T-helper 2 cell treated with Interferon-gamma antibody and Interleukin-4, amounts not matched to agents 5 μg/mL and 100 μg/mL, for 36 hours (primary cell): ENCODE results near the gene TEAD3.

Source experiments
- DNase-seq: peaks from one replicate; pipeline ENCODE4 v3.0.0; 2021; ENCODE audit warnings: low spot score
- H3K27ac Mint-ChIP-seq: one replicate; pipeline ENCODE4 v1.8.0; 2021; ENCODE audit warnings: mild to moderate bottlenecking, mixed read lengths
- H3K27me3 Mint-ChIP-seq: one replicate; pipeline ENCODE4 v1.8.0; 2021; ENCODE audit warnings: low read depth, mixed read lengths
- H3K36me3 Mint-ChIP-seq: one replicate; pipeline ENCODE4 v1.8.0; 2021; ENCODE audit warnings: low read depth, mixed read lengths
- H3K4me1 Mint-ChIP-seq: one replicate; pipeline ENCODE4 v1.8.0; 2021; ENCODE audit warnings: low read depth, mixed read lengths
- H3K4me3 Mint-ChIP-seq: one replicate; pipeline ENCODE4 v1.8.0; 2022; ENCODE audit warnings: mild to moderate bottlenecking, moderate library complexity, mixed read lengths
- H3K9me3 Mint-ChIP-seq: one replicate; pipeline ENCODE4 v1.8.0; 2021; ENCODE audit warnings: mixed read lengths

The TEAD3 gene

DNA sequence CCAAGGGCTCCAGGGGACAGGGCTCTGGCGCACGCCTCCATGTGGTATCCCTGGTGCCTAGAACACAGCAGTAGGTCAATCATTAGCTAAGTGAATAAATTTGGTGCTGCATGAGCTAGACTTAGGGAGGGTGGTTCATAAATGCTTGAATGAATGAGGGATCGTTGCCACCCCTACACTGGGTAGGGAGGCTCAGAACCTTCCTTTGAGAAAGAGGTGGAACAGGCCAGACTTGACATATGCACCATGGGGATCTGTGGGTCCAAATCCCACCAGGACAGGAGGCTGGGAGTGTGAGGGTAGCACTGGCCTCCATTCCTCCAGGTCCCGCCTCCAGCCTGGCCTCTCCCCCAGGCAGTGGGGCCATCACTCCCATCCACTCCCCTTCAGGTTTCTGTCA is 13.8 kb downstream of the TEAD3 start:
- Mint-ChIP-seq H3K4me3 (no peak overlapping the region), H3K4me1 (peaks cover 4% of the 10 kb centered on the region), H3K36me3 (no peaks in the 10 kb centered on the region), H3K27me3 (no peaks in the 10 kb centered on the region), H3K27ac (no peak overlapping the region), H3K9me3 (no peaks in the 10 kb centered on the region)
- DNase-seq, result no peak

DNA sequence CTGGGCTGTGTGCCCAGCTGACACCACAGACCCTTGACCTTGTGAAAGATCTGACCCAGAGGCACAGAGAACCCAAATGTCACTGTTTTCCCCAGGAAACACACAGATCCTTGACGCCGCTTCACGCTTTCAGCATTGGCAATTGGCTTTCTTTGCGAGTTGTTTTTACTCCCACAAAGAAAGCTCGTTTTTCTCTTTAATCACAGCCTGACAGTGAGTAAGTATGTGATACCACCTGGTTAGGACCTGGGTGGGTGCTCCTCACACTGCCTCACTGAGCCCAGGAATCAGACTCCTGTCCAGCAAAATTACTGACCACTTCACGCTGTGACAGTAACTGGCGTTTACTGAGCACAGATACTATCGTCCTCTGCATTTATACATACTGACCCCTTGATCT is 15.7 kb downstream of the TEAD3 start:
- Mint-ChIP-seq H3K4me1 (no peaks in the 10 kb centered on the region), H3K9me3 (no peaks in the 10 kb centered on the region), H3K27ac (no peak overlapping the region), H3K4me3 (no peak overlapping the region), H3K36me3 (no peaks in the 10 kb centered on the region), H3K27me3 (no peaks in the 10 kb centered on the region)
- no peak for DNase-seq

DNA sequence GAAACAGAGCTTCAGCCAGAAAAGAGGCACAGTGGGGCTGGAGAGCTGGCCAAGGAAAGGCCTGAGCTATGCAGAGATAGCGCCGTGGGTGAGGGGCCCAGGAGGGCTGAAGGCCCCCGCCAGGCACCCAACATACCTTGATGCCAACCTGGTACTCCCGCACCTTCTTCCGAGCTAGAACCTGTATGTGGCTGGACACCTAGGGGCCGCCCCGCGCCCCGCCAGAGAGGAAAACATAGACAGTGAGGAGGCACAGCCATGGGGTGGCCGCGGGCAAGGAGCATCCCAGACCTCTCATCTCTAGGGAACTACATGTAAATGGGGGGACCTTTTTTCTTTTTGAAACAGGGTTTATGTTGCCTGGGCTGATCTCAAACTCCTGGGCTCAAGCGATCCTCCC is 16.7 kb downstream of the TEAD3 start:
- Mint-ChIP-seq H3K4me1 (no peaks in the 10 kb centered on the region), H3K27me3 (no peaks in the 10 kb centered on the region), H3K27ac (no peak overlapping the region), H3K9me3 (no peaks in the 10 kb centered on the region), H3K36me3 (no peaks in the 10 kb centered on the region), H3K4me3 (no peak overlapping the region)
- no peak for DNase-seq

DNA sequence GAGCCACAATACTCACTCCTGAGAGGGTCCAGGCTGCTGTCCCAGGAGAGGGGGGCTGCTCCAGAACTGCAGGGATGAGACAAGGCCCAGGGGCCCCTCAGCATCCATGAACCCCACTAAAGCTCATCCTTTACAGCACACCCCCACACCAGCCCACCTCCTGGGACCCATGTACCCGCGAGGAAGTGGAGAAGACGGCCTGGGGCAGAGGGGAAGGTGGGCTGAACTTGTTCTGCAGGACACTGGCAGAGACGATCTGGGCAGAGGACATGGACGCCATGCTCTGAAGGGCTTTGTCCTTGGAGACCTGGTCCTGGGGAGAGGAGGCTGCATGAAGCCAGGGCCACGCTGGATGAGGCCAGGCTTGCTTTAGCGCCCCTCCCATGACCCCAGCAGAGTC is 18.6 kb downstream of the TEAD3 start:
- H3K27ac Mint-ChIP-seq, result no peak overlapping the region
- H3K4me1 Mint-ChIP-seq, result no peaks in the 10 kb centered on the region
- DNase-seq, result no peak
- H3K27me3 Mint-ChIP-seq, result no peaks in the 10 kb centered on the region
- H3K9me3 Mint-ChIP-seq, result no peaks in the 10 kb centered on the region
- H3K4me3 Mint-ChIP-seq, result no peak overlapping the region
- H3K36me3 Mint-ChIP-seq, result peaks cover under 1% of the 10 kb centered on the region

DNA sequence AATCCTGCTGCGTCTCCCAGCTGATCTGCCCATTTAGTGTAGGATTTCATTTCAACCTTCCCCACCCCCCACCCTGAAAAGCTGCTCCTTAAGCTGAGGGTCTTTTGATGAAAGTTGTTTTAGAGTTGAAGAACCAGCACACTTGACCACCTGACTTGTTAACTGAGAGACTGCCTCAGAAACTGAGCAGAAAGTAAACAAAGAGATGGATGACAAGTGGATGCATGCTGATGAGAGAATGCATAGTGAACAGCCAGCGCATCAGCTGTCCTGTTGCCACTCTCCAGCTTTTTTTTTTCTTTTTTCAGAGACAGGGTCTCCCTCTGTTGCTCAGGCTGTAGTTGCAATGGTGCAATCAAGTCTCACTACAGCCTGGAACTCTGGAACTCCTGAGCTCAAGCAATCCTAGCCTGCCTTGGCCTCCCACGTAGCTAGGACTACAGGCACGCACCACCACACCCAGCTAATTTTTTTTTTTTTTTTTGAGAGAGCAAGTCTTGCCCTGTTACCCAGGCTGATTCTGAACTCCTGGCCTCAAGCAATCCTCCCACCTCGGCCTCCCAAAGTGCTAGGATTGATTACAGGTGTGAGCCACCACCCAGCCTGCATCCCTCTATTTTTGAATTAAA is 19.2 kb downstream of the TEAD3 start:
- H3K27ac Mint-ChIP-seq, result no peak overlapping the region
- no peaks in the 10 kb centered on the region for H3K27me3 Mint-ChIP-seq
- H3K36me3 Mint-ChIP-seq, result peaks cover 6% of the 10 kb centered on the region
- H3K4me3 Mint-ChIP-seq, result no peak overlapping the region
- no peaks in the 10 kb centered on the region for H3K4me1 Mint-ChIP-seq
- H3K9me3 Mint-ChIP-seq, result no peaks in the 10 kb centered on the region
- no peak for DNase-seq

DNA sequence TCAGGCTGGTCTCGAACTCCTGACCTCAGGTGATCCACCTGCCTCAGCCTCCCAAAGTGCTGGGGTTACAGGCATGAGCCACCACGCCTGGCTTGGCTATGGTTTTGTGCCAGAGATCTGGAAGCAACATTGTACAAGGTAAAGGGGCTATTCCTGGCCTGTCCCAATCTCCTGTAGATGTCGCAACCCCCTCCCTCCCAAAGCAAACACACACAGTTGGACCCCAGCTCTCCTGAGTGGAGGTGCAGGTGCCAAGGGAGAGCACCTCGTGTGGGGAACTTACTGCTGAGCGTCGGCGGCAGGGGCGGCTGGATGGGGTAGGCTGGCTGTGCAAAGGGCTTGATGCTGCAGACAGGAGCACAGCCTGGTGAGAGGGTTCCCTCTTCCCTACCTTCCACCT is 19.9 kb downstream of the TEAD3 start:
- H3K27ac Mint-ChIP-seq, result no peak overlapping the region
- H3K36me3 Mint-ChIP-seq, result peaks cover 11% of the 10 kb centered on the region
- no peak for DNase-seq
- no peaks in the 10 kb centered on the region for H3K9me3 Mint-ChIP-seq
- peaks cover 4% of the 10 kb centered on the region for H3K4me1 Mint-ChIP-seq
- H3K27me3 Mint-ChIP-seq, result no peaks in the 10 kb centered on the region
- H3K4me3 Mint-ChIP-seq, result no peak overlapping the region

DNA sequence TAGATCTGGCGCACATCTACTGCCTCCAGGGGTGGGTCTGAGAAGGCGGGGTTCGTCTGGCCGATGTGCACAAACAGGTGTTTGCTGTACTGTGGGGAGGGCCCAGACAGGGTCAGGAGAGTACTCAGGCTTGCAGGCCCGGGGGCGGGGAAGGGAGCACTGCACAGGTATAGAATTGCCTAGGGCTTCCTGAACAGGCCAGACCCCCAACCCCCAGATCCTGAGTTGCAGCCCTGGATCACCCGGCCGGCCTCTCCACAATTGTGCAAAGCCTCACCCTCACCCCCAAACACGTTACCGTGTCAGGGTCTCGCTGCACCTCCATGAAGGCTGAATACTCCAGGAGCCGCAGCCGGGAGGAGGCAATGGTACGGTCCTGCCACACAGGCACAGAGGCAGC is 20.9 kb downstream of the TEAD3 start:
- no peak overlapping the region for H3K27ac Mint-ChIP-seq

DNA sequence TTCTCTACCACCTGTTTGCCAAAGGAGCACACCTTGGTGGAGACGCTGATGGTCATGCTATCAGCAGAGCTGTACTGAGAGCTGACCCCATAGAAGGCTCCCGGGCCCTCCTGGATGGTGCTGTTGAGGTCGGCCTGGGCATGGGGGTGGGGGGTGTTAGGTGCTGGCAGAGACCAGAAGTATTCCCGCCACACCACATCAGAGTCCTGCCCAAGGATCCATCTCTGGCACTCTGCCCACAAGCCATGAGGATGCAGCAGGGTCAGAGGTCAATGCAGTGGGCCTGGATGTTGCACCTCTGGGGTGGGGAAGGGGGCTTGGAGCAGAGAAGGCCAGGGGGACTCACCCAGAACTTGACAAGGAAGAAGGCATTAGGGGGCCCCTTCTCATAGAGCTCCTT is 21.3 kb downstream of the TEAD3 start:
- H3K4me1 Mint-ChIP-seq, result peaks cover 8% of the 10 kb centered on the region
- H3K27ac Mint-ChIP-seq, result no peak overlapping the region
- H3K36me3 Mint-ChIP-seq, result peaks cover 25% of the 10 kb centered on the region
- no peaks in the 10 kb centered on the region for H3K27me3 Mint-ChIP-seq
- no peaks in the 10 kb centered on the region for H3K9me3 Mint-ChIP-seq
- no peak for DNase-seq
- no peak overlapping the region for H3K4me3 Mint-ChIP-seq

More for the DNA sequence above, 20.9 kb downstream of the TEAD3 start:
- Mint-ChIP-seq H3K36me3 (peaks cover 21% of the 10 kb centered on the region), H3K27me3 (no peaks in the 10 kb centered on the region), H3K4me3 (no peak overlapping the region), H3K4me1 (peaks cover 5% of the 10 kb centered on the region), H3K9me3 (no peaks in the 10 kb centered on the region)
- no peak for DNase-seq

DNA sequence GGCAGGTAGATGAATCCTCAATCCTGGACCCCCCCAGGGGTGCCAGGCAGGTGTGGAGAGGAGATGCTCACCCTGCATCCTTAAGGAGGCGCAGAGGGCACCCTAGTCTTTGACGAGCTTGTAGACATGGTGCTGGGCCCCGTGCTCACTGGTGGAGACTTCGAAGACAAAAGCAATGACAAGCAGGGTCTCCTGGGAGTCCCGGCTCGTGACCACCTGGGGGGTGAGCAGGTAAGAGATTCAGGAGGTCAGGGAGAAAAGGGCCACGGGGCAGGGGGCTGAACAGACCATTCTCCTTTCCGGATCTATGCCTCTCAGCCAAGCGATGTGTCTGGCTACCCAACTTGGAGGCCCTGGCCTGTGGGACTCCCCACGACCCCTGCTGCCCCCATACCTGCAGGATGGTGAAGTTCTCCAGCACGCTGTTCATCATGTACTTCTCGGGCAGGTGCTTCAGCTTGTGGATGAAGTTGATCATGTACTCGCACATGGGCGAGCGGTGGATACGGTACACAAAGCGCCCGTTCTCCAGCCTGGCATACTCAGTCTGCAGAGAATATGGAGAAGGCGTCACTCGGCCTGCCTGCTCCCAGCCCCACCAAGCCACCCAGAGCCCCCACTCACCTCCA is 21.8 kb downstream of the TEAD3 start:
- Mint-ChIP-seq H3K36me3 (peaks cover 30% of the 10 kb centered on the region), H3K27ac (peak overlapping the region; percentile 27), H3K9me3 (no peaks in the 10 kb centered on the region), H3K27me3 (no peaks in the 10 kb centered on the region), H3K4me1 (peaks cover 14% of the 10 kb centered on the region), H3K4me3 (no peak overlapping the region)
- DNase-seq, result no peak

DNA sequence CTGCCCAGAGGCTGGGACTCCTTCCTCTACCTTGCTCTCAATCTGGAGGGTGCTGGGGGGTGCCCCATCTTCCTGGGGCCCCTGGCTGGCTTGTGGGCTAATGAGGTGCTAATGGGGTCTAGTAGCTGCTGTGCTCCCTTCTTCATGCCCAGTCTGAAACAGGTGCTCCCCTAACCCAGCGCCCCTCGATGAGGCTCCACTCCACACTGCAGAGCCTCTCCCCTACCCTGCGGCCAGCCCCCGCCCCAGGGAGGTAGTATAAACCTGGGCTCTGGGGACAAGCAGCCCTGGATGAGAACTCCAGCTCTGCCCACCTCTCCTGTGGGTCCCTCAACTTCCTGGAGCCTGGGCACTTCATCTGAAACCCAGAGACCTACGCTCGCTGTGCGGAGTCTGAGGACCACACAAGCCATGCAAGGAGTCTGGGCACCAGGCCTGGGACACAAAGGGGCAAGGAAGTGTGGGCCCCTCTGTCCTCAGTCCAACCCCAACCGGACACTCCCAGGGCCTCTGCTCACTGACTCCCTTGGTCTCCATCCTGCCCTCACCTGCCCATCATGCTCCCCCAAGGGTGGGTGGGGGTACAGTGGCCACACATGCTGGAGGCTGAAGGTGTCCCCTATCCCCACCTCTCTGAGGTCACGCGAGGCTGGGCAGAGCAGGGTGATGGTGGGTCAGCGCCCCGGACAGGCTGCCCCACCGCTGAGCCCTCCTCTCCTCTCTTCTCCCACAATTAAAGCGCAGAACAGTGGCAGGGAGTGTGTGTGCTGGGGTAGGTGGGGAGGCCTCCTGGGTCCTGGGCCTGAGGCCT is 22.5 kb downstream of the TEAD3 start:
- H3K9me3 Mint-ChIP-seq, result no peaks in the 10 kb centered on the region
- H3K36me3 Mint-ChIP-seq, result peaks cover 37% of the 10 kb centered on the region
- H3K4me1 Mint-ChIP-seq, result peaks cover 19% of the 10 kb centered on the region
- no peak for DNase-seq
- no peak overlapping the region for H3K4me3 Mint-ChIP-seq
- no peaks in the 10 kb centered on the region for H3K27me3 Mint-ChIP-seq
- H3K27ac Mint-ChIP-seq, result no peak overlapping the region

DNA sequence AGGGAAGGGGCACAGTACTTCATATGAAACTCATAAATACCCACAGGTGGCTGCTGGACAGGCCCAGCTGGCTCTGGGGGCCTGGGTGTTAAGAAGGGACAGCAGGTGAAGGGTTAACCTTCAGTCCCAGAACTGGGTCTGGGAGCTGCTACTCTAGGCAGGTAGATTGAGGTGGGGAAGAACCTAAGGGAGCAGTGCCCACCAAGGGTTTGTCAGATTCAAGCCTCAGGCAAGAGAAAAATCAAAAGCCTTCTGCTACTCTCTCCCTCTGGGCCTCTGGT is 23.1 kb downstream of the TEAD3 start:
- Mint-ChIP-seq H3K4me3 (no peak overlapping the region), H3K9me3 (no peaks in the 10 kb centered on the region), H3K36me3 (peaks cover 43% of the 10 kb centered on the region), H3K4me1 (peaks cover 19% of the 10 kb centered on the region), H3K27me3 (no peaks in the 10 kb centered on the region), H3K27ac (no peak overlapping the region)
- DNase-seq, result no peak

DNA sequence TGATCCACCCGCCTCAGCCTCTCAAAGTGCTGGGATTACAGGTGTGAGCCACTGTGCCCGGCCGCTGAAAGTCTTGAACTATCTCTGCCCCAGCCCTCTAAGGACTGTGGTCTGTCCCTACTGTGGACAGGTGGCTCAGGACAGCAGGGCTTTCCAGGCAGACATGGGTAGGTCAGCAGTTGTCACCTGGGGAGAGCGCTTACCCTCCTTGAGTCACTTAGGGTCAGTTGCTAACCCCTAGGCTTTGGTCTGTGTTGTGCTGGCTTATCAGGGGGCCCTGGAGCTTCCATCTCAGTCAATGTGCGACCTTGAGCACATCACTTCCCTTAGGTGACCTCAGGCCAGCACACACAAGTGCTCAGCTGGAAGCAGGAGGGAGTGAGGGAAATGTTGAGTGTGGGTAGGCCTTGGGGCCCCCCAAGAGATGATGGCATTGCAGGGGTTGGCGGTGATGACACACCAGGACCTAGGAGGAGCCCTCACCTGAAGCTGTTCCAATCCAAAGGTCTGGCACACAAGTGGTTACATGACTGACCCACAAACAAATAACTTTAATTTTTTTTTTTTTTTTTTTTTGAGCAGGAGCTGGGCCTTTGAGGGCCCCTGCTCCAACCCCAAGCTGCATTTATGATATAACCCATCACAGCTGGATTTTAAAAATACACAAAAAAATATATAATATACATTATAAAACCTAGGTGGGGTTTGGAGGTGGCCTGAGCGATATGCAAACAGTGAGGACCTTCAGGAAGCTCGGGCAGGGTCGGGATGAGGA is 23.6 kb downstream of the TEAD3 start:
- no peak overlapping the region for H3K4me3 Mint-ChIP-seq
- no peaks in the 10 kb centered on the region for H3K27me3 Mint-ChIP-seq
- peaks cover 48% of the 10 kb centered on the region for H3K36me3 Mint-ChIP-seq
- DNase-seq, result no peak
- H3K4me1 Mint-ChIP-seq, result peaks cover 19% of the 10 kb centered on the region
- H3K9me3 Mint-ChIP-seq, result no peaks in the 10 kb centered on the region
- no peak overlapping the region for H3K27ac Mint-ChIP-seq

DNA sequence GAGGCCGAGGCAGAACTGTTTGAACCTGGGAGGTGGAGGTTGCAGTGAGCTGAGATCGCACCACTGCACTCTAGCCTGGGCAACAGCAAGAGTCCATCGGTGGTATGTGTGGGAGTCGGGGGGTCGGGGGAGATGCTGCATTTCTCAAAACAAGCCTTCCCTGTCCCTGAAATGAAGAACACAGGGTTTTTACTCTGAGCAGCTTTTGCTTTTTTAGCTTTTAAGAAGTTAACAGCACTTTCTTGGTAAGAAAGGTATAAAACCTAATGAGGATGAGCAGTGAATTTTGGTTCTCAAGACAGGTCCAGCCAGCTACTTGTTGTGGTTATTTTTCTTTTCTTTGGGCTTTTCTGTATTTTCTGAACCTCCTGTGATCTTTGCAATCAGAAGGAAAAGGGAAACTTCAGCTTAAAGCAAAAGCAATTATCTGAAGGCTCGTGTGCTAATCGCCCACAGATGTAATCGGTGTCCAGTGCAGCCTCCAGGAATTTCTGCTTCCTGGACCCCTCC is 25.0 kb downstream of the TEAD3 start:
- peaks cover 56% of the 10 kb centered on the region for H3K36me3 Mint-ChIP-seq
- H3K4me1 Mint-ChIP-seq, result peaks cover 26% of the 10 kb centered on the region
- DNase-seq, result no peak
- H3K27ac Mint-ChIP-seq, result no peak overlapping the region
- no peaks in the 10 kb centered on the region for H3K27me3 Mint-ChIP-seq
- peak overlapping the region; percentile 43 for H3K4me3 Mint-ChIP-seq
- no peaks in the 10 kb centered on the region for H3K9me3 Mint-ChIP-seq

DNA sequence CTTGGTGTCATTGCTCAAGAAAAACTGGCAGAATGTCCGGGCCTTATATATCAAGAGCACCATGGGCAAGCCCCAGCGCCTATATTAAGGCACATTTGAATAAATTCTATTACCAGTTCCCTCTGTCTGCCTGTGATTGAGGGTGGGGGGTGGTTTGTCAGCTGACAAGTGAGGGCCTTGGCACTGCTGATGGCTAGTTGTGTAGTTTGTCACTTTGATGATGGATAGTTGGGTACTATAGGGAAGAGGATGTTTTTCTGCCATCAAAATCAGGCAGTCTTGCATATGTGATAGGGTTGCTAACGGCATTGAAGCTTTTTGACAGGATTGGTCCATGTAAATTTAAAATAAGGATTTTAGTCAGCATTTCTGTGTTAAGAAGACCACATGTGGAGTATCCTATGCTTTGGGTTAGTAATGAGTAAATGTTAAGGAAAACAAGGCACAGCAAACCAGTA is 26.2 kb downstream of the TEAD3 start:
- DNase-seq, result no peak
- H3K9me3 Mint-ChIP-seq, result no peaks in the 10 kb centered on the region
- peaks cover 64% of the 10 kb centered on the region for H3K36me3 Mint-ChIP-seq
- no peaks in the 10 kb centered on the region for H3K27me3 Mint-ChIP-seq
- peaks cover 26% of the 10 kb centered on the region for H3K4me1 Mint-ChIP-seq
- H3K27ac Mint-ChIP-seq, result peak overlapping the region; percentile 73
- H3K4me3 Mint-ChIP-seq, result peak overlapping the region; percentile 99
